PC-3 (cell line): ENCODE results near the gene ALKBH3.

ENCODE experiments used
- CTCF ChIP-seq: fragments of 300-600 bp; sonication (generic); conservative IDR thresholded peaks from 2 replicates; pipeline ENCODE4 v1.5.1; 2017; ENCODE audit warnings: antibody characterized with exemption, low read depth, mild to moderate bottlenecking, low read length
- EZH2 ChIP-seq: fragments of 300-600 bp; sonication (generic); IDR thresholded peaks from one replicate; pipeline ENCODE4 v1.6.1; 2017; ENCODE audit warnings: antibody characterized with exemption, mild to moderate bottlenecking, low read length; ENCODE audit not compliant: unreplicated experiment

GRCh38 chr11:43914466-43914865 is 33.8 kb downstream of the ALKBH3 start:
- TF ChIP-seq CTCF (no peak), EZH2 (no peak)
